Hepatocyte (in vitro differentiated cells): Measurements from ENCODE around the gene C1QTNF8.
A peak's percentile ranks its signal among the peaks of the same experiment; 100 is the strongest.

ENCODE experiments used
- EZH2 ChIP-seq: fragments of 200-600 bp; sonication (generic); IDR thresholded peaks from 2 replicates; pipeline ENCODE4 v1.6.1; 2016; ENCODE audit warnings: antibody characterized with exemption, mild to moderate bottlenecking, borderline replicate concordance
- EZH2phosphoT487 ChIP-seq: fragments of 200-600 bp; sonication (generic); IDR thresholded peaks from one replicate; pipeline ENCODE4 v1.6.1; 2018; ENCODE audit warnings: antibody characterized with exemption, mild to moderate bottlenecking, low read depth, moderate library complexity; ENCODE audit not compliant: unreplicated experiment, severe bottlenecking
- TF ChIP-seq, protein P1 (sequence below): fragments of 200-600 bp; sonication (generic); IDR thresholded peaks from 2 replicates; pipeline ENCODE4 v1.5.1; 2016; ENCODE audit warnings: antibody characterized with exemption, mild to moderate bottlenecking; ENCODE audit not compliant: poor library complexity

DNA sequence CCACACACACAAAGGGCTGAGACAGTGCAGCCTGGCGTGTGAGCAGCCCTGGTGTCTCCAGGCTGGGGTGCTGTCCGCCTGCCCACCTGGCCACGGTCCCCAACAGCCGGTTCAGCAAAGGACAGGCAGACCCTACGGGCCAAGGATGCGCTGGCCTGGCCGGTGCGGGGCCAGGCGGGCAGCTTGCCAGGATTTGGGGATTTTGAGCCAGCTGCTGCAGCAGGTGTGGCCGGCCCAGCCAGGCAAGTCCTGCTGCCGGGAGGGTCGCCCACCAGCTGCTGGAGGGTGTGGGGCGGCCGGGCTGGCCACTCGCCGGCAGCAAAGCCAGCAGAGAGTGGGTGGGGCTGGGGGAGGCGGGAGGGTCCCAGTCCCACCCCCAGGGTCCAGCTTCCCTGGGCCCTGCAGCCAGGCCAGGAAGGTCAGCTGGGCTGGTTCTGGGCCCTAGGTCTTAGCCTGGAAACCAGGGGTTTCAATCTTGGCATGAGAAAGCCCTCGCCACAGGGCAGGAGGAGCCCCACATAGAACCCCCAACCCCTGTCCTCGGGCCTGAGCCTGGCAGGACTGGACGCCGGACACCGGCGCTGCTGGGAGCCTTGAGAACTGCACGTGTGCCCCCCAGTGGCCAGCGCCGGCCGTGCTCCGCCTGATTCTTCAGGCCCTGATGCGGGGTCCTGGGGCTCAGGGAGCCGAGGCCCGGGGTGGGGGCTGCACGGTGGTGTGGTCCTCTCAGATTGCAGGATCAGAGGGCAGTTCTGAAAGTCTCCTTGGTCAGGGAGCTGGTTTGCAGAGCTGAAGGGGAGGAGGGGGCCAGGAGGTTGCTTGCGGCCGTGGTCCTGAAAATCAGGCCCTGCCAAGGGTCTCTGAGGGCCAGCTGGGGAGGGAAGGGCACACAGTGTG lies 41.1 kb downstream of the C1QTNF8 start:
- TF ChIP-seq, protein P1, sequence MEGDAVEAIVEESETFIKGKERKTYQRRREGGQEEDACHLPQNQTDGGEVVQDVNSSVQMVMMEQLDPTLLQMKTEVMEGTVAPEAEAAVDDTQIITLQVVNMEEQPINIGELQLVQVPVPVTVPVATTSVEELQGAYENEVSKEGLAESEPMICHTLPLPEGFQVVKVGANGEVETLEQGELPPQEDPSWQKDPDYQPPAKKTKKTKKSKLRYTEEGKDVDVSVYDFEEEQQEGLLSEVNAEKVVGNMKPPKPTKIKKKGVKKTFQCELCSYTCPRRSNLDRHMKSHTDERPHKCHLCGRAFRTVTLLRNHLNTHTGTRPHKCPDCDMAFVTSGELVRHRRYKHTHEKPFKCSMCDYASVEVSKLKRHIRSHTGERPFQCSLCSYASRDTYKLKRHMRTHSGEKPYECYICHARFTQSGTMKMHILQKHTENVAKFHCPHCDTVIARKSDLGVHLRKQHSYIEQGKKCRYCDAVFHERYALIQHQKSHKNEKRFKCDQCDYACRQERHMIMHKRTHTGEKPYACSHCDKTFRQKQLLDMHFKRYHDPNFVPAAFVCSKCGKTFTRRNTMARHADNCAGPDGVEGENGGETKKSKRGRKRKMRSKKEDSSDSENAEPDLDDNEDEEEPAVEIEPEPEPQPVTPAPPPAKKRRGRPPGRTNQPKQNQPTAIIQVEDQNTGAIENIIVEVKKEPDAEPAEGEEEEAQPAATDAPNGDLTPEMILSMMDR = peak; percentile 91
- TF ChIP-seq EZH2 (no peak), EZH2phosphoT487 (no peak)
